ENCODE results near the gene ALDH5A1.
A peak's percentile ranks its signal among the peaks of the same experiment; 100 is the strongest.

The ALDH5A1 gene

GRCh38 chr6:24569811-24570210 is 75.0 kb downstream of the ALDH5A1 start:
- no peak for DNase-seq (ENCODE audit: low spot score)

- DNase-seq (ENCODE audit: low spot score), result no peak
These were observed 76.6 kb downstream of the ALDH5A1 start for GRCh38 chr6:24571361-24571760.

GRCh38 chr6:24574809-24575208 is 80.0 kb downstream of the ALDH5A1 start:
- DNase-seq (ENCODE audit: low spot score), result no peak

- no peak for DNase-seq (ENCODE audit: low spot score)
These were observed 81.7 kb downstream of the ALDH5A1 start for GRCh38 chr6:24576447-24576846.

GRCh38 chr6:24581084-24581669 is 86.4 kb downstream of the ALDH5A1 start:
- peak; percentile 72 for DNase-seq (ENCODE audit: low spot score)

GRCh38 chr6:24583463-24584381 is 89.0 kb downstream of the ALDH5A1 start:
- peak; percentile 80 for DNase-seq (ENCODE audit: low spot score)

GRCh38 chr6:24584382-24584720 is 89.6 kb downstream of the ALDH5A1 start:
- no peak for DNase-seq (ENCODE audit: low spot score)

All from hematopoietic multipotent progenitor cell treated with erythropoietin and hydrocortisone succinate and interleukin-3 and kit ligand, for 15 days (in vitro differentiated cells).